EH (cell line): Measurements from ENCODE around the gene MCM8.

Experiments
- DNase-seq: peaks from one replicate; pipeline ENCODE4 v3.0.0-alpha.2; 2015; ENCODE audit warnings: low read depth

Gene MCM8

GRCh38 chr20:6044115-6044514, 93.7 kb downstream of the MCM8 start:
- no peak for DNase-seq

GRCh38 chr20:6045566-6045965, 95.1 kb downstream of the MCM8 start:
- DNase-seq, result peak; percentile 41

- DNase-seq, result no peak
These were observed 96.0 kb downstream of the MCM8 start for GRCh38 chr20:6046432-6046831.

GRCh38 chr20:6048391-6048790, 97.9 kb downstream of the MCM8 start:
- no peak for DNase-seq
